NT2/D1 (cell line): ENCODE data around the gene ASPG.

Experiments used
- YY1 ChIP-seq: IDR thresholded peaks from 2 replicates; pipeline ENCODE4 v1.6.1; 2011; ENCODE audit not compliant: insufficient read length, insufficient read depth
- ZNF274 ChIP-seq: IDR thresholded peaks from 2 replicates; pipeline ENCODE4 v1.6.1; 2011; ENCODE audit warnings: mild to moderate bottlenecking, low read depth, low read length

GRCh38 chr14:104148433-104149277 lies 63.2 kb downstream of the ASPG start:
- no peak for TF ChIP-seq ZNF274
- no peak for TF ChIP-seq YY1
